Adrenal gland (tissue), 12 donors: Measurements from ENCODE around the gene HAPLN3. TPM values are rescaled to one million over a fixed set of nuclear protein-coding genes. Genes with fewer than 3 reads are reported as not detected.
"Not testable (repeated sequence)": the region's sequence is repeated elsewhere in the genome, so short reads cannot be mapped to it uniquely, and the experiment has no call there.

Experiments
- DNase-seq, 7 donors: peaks; one replicate each; pipeline ENCODE4 v3.0.0-alpha.2; 2019 to 2020
- H3K27ac ChIP-seq, 5 donors: fragments of 200-600 bp; sonication (generic) in 4 of 5; 1 replicate in 3 of 5; 2 replicates in 2 of 5; pipeline versions ENCODE4 v1.5.1 to v1.8.0; 2016 to 2020; ENCODE audit warnings: mild to moderate bottlenecking in 1 of 5
- H3K27me3 ChIP-seq: fragments of 200-600 bp; 2 replicates; pipeline ENCODE4 v1.8.0; 2021
- H3K36me3 ChIP-seq, 2 donors: fragments of 200-600 bp; replicated peaks in 1 of 2; 1 replicate in 1 of 2; 2 replicates in 1 of 2; pipeline versions ENCODE4 v1.5.1 to v1.8.0; 2018 to 2022
- H3K4me1 ChIP-seq, 2 donors: fragments of 200-600 bp; replicated peaks in 1 of 2; 1 replicate in 1 of 2; 2 replicates in 1 of 2; pipeline versions ENCODE4 v1.5.1 to v1.8.0; 2018 to 2021
- H3K4me3 ChIP-seq, 4 donors: fragments of 200-600 bp; sonication (generic) in 3 of 4; one replicate each; pipeline ENCODE4 v1.5.1; 2016 to 2018
- H3K9me3 ChIP-seq, 3 donors: fragments of 200-600 bp; sonication (generic) in 1 of 3; replicated peaks in 1 of 3; 1 replicate in 2 of 3; 2 replicates in 1 of 3; pipeline versions ENCODE4 v1.5.1 to v1.8.0; 2016 to 2021
- CTCF ChIP-seq, 6 experiments: fragments of 450-650 bp in 4 of 6; fragments of 200-600 bp in 2 of 6; sonication (generic) in 1 of 6; IDR thresholded peaks; 1 replicate in 5 of 6; 2 replicates in 1 of 6; pipeline versions ENCODE4 v1.5.1 to v1.8.0; 2016 to 2021; ENCODE audit warnings: antibody characterized with exemption in 6 of 6, mild to moderate bottlenecking in 2 of 6, moderate library complexity in 1 of 6
- POLR2A ChIP-seq, 2 donors: fragments of 450-650 bp; IDR thresholded peaks; one replicate each; pipeline ENCODE4 v1.6.1; 2017; ENCODE audit warnings: antibody characterized with exemption in 2 of 2, mild to moderate bottlenecking in 2 of 2, moderate library complexity in 1 of 2
- WGBS, 4 donors: extraction: QIAGEN DNeasy Blood & Tissue Kit in 2 of 4; methylation state at CpG; one replicate each; pipeline versions ENCODE4 v1.1.5 to v1.1.7; 2013 to 2017; 5-methylcytosine and 5-hydroxymethylcytosine counted together
- intact Hi-C, 2 donors: fragments of 100-400 bp; cut with DNase I; formaldehyde crosslinking; loops; one replicate each; pipeline versions ENCODE4 v1.14.1 to v1.15.0; 2022 to 2023
- polyA plus RNA-seq, 3 donors: library from polyadenylated mRNA; stranded (reverse); fragments of 200-250 nt in 2 of 3; fragments of 350-450 nt in 1 of 3; fragmentation: Illumina TruSeq in 1 of 3; extraction: RNeasy Lipid Tissue Mini Kit (QIAGEN cat#74804) in 1 of 3; gene quantifications; one replicate each; pipeline ENCODE4 v1.2.3, GENCODE V29; 2013 to 2014
- total RNA-seq, 9 donors: library from RNA; depleted of rRNA in 4 of 9; stranded (reverse); fragments of >200 nt in 4 of 9; fragments of 120-200 nt in 1 of 9; fragmentation: NEBNext Ultra II Directional in 1 of 9; extraction: Animal tissue kit (Norgen Biotek cat#: 25700) in 1 of 9; gene quantifications; one replicate each; pipeline versions ENCODE4 v1.1.0 to v1.2.4, GENCODE V29; 2013 to 2023
- donor health status: healthy with polysubstance abuse.
- donor health status: Bipolar disorder and iron deficiency.
- donor health status: DM: yes; HTN: yes; CAD: no.
- donor health status: DM: no; HTN: no; CAD: no.
- donor health status: DM: no; HTN: no; CAD: no.
- donor health status: DM: yes; HTN: yes; CAD: no.

Gene HAPLN3
- total and polyA plus RNA-seq, 12 donors, result 0.55 to 7.6 (median 3.7) TPM

GRCh38 chr15:88938802-88939485 lies 43.6 kb upstream of the HAPLN3 start:
- Histone ChIP-seq H3K4me1 (peaks cover 0 to 4% of the 10 kb centered on the region in 2 donors), H3K4me3 (no peak overlapping the region), H3K9me3 (no peaks in the 10 kb centered on the region), H3K27ac (no peak overlapping the region), H3K36me3 (no peaks in the 10 kb centered on the region), H3K27me3 (no peaks in the 10 kb centered on the region)
- no peak for TF ChIP-seq POLR2A (IDR thresholded peaks at IDR 0.05)
- intact Hi-C loops, result no loop called here
- no peak for DNase-seq
- 86 to 89% (median 88%) methylated on average over 13 to 15 of the region's 15 CpGs for WGBS, 4 donors

GRCh38 chr15:88934449-88934848 lies 39.1 kb upstream of the HAPLN3 start:
- WGBS, 4 donors, result 71 to 86% (median 77%) methylated on average over 4 of the region's 4 CpGs
- intact Hi-C loops, H3K9me3 ChIP-seq, H3K27me3 ChIP-seq, H3K36me3 ChIP-seq, H3K27ac ChIP-seq, DNase-seq, H3K4me1 ChIP-seq, H3K4me3 ChIP-seq: not testable (repeated sequence)

- 69 to 77% (median 71%) methylated on average over 1 of the region's 1 CpG for WGBS, 4 donors
- peak overlapping the region in 2 of 5 donors; percentile 17 to 88 for H3K27ac ChIP-seq
- peak in 2 of 7 donors; percentile 10 to 61 for DNase-seq
Observed at GRCh38 chr15:88932875-88933330, 37.6 kb upstream of the HAPLN3 start.

GRCh38 chr15:88932271-88932874 lies 37.0 kb upstream of the HAPLN3 start:
- Histone ChIP-seq H3K36me3 (no peaks in the 10 kb centered on the region), H3K27me3 (no peaks in the 10 kb centered on the region), H3K27ac (peak overlapping the region in 2 of 5 donors; percentile 21 to 88), H3K4me1 (no peaks in the 10 kb centered on the region), H3K9me3 (no peaks in the 10 kb centered on the region), H3K4me3 (no peak overlapping the region)
- WGBS, 4 donors, result 45 to 52% (median 47%) methylated on average over 4 of the region's 4 CpGs
- DNase-seq, result peak in 3 of 7 donors; percentile 19 to 65 (median 40)
- no peak for TF ChIP-seq CTCF (IDR thresholded peaks at IDR 0.05)
- intact Hi-C loops, result no loop called here

More at GRCh38 chr15:88932875-88933330, 37.6 kb upstream of the HAPLN3 start:
- Histone ChIP-seq H3K36me3 (no peaks in the 10 kb centered on the region), H3K4me3 (no peak overlapping the region), H3K27me3 (no peaks in the 10 kb centered on the region), H3K4me1 (no peaks in the 10 kb centered on the region), H3K9me3 (no peaks in the 10 kb centered on the region)
- TF ChIP-seq CTCF (IDR thresholded peaks at IDR 0.05), result no peak
- TF ChIP-seq POLR2A (IDR thresholded peaks at IDR 0.05), result no peak
- intact Hi-C loops, result no loop called here

- H3K27me3 ChIP-seq, result no peaks in the 10 kb centered on the region
- intact Hi-C loops, result no loop called here
- H3K4me1 ChIP-seq, result no peaks in the 10 kb centered on the region
- DNase-seq, result no peak
- 75 to 90% (median 83%) methylated on average over 2 of the region's 2 CpGs for whole genome bisulfite sequencing, 4 donors
- no peaks in the 10 kb centered on the region for H3K36me3 ChIP-seq
- no peak for TF ChIP-seq POLR2A (IDR thresholded peaks at IDR 0.05)
- TF ChIP-seq CTCF (IDR thresholded peaks at IDR 0.05), result no peak
- no peak overlapping the region for H3K27ac ChIP-seq
- no peak overlapping the region for H3K4me3 ChIP-seq
- H3K9me3 ChIP-seq, result no peaks in the 10 kb centered on the region
Observed at GRCh38 chr15:88930579-88930978, 35.2 kb upstream of the HAPLN3 start.

GRCh38 chr15:88929358-88930098 lies 34.2 kb upstream of the HAPLN3 start:
- H3K9me3 ChIP-seq, H3K27ac ChIP-seq, DNase-seq, H3K36me3 ChIP-seq, H3K4me1 ChIP-seq, intact Hi-C loops, H3K27me3 ChIP-seq, H3K4me3 ChIP-seq: not testable (repeated sequence)
- 61 to 72% (median 65%) methylated on average over 3 of the region's 3 CpGs for WGBS, 4 donors

- H3K9me3 ChIP-seq, H3K36me3 ChIP-seq, H3K27ac ChIP-seq, H3K4me1 ChIP-seq, H3K27me3 ChIP-seq, intact Hi-C loops, DNase-seq, H3K4me3 ChIP-seq: not testable (repeated sequence)
Observed at GRCh38 chr15:88928192-88928591, 32.8 kb upstream of the HAPLN3 start.

- H3K36me3 ChIP-seq, intact Hi-C loops: not testable (repeated sequence)
- whole genome bisulfite sequencing, 4 donors, result 44 to 48% (median 46%) methylated on average over 2 of the region's 2 CpGs
Observed at GRCh38 chr15:88925648-88926047, 30.3 kb upstream of the HAPLN3 start.

More at GRCh38 chr15:88925648-88926047, 30.3 kb upstream of the HAPLN3 start:
- H3K9me3 ChIP-seq, H3K27ac ChIP-seq, H3K4me1 ChIP-seq, H3K27me3 ChIP-seq, DNase-seq, H3K4me3 ChIP-seq: not testable (repeated sequence)
